ENCODE measurements around the gene ALDH1B1. TPM values are rescaled to one million over a fixed set of nuclear protein-coding genes. Genes with fewer than 3 reads are reported as not detected.
"Not testable (repeated sequence)": the region's sequence is repeated elsewhere in the genome, so short reads cannot be mapped to it uniquely, and the experiment has no call there.

The ALDH1B1 gene
- total RNA-seq, 4 donors from 2014 or later = 24.9 to 77.2 (median 27.3) TPM

DNA sequence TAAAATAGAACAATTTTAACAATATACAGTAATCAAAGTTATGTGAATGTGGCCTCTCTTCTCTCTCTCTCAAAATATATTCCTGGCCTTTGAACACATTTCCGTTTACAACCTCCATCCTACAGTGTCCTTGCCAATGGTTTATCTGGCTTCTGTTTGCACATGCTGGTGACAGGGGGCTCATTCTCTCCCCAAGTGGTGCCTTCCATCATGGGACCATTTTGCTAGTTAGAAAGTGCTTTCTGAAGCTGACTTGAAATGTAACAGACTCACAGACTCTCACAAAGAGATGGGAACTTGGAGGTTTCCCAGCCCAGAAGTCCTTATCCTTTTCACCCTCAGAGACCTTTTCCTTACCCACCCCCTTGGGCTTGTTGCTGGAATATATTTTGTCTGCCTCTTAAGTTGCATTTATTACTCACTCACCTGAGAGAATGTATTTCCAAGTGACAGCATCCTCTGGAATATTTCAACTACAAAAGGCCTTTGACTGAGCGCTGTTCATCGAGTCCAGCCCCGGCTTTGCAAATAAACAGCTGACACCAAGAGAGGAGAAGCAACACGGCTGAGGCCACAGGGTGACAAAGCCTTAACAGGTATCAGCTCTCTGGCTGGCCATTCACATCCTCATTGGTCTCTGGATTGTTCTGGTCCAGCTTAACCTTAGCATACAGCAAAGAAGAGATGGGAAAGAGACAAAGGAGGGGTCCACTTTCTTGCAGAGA lies 17.5 kb upstream of the ALDH1B1 start:
- WGBS, 2 donors (ENCODE audit: low coverage in 1 of 2) = 25 to 44% methylated on average over 5 of the region's 5 CpGs
- Histone ChIP-seq H3K9me3 (no peaks in the 10 kb centered on the region), H3K27ac (peak overlapping the region in 3 of 4 donors; percentile 9 to 59 (median 59)), H3K36me3 (no peaks in the 10 kb centered on the region), H3K4me1 (peaks cover 0 to 7% (median 4%) of the 10 kb centered on the region in 4 donors), H3K27me3 (no peaks in the 10 kb centered on the region), H3K4me3 (no peak overlapping the region)
- in situ Hi-C loops (cut with MboI; ENCODE audit: low pct_ligation_motif_present in 1 of 4, low pct_unique_long_range_greater_than_20kb in 1 of 4, low sequenced_read_pairs in 3 of 4) = loop anchor here (25.0 kb wide), 3 partner anchors 213 to 463 kb away; partner anchors contain the start of gene SLC25A51 (in 3 of the 4)
- DNase-seq = no peak
- TF ChIP-seq POLR2AphosphoS5 (IDR thresholded peaks at IDR 0.05) = peak in 1 of 3 donors; percentile 28
- TF ChIP-seq, protein P1, sequence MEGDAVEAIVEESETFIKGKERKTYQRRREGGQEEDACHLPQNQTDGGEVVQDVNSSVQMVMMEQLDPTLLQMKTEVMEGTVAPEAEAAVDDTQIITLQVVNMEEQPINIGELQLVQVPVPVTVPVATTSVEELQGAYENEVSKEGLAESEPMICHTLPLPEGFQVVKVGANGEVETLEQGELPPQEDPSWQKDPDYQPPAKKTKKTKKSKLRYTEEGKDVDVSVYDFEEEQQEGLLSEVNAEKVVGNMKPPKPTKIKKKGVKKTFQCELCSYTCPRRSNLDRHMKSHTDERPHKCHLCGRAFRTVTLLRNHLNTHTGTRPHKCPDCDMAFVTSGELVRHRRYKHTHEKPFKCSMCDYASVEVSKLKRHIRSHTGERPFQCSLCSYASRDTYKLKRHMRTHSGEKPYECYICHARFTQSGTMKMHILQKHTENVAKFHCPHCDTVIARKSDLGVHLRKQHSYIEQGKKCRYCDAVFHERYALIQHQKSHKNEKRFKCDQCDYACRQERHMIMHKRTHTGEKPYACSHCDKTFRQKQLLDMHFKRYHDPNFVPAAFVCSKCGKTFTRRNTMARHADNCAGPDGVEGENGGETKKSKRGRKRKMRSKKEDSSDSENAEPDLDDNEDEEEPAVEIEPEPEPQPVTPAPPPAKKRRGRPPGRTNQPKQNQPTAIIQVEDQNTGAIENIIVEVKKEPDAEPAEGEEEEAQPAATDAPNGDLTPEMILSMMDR (IDR thresholded peaks at IDR 0.05) = no peak
- intact Hi-C loops (cut with DNase I; ENCODE audit: low total_unique reads) = no loop called here

DNA sequence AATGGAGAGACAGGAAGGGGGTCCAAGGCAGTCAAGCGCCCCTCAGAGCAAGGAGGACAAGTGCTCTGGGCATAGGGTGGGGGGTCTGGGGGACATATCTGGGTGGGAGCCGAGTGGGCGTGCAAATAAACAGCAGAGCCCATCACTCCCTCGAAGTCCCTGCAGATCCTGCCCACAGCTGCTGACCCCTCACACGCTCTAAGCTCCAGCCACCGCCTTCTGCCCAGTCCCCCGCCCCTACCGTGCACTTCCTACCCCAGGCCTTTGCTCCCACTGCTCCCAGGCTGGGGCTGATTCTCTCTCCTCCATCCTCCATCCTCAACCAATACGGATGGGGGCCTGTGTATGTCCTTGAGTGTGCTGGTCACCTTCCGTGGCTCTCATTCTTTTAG lies 16.9 kb upstream of the ALDH1B1 start:
- Histone ChIP-seq H3K4me3 (no peak overlapping the region), H3K27me3 (no peaks in the 10 kb centered on the region), H3K4me1 (peaks cover 0 to 8% (median 4%) of the 10 kb centered on the region in 4 donors), H3K36me3 (no peaks in the 10 kb centered on the region), H3K9me3 (no peaks in the 10 kb centered on the region), H3K27ac (peak overlapping the region in 3 of 4 donors; percentile 9 to 59 (median 59))
- WGBS, 2 donors (ENCODE audit: low coverage in 1 of 2) = 67 to 81% methylated on average over 9 to 10 of the region's 10 CpGs
- in situ Hi-C loops (cut with MboI; ENCODE audit: low pct_ligation_motif_present in 1 of 4, low pct_unique_long_range_greater_than_20kb in 1 of 4, low sequenced_read_pairs in 3 of 4) = no loop called here
- intact Hi-C loops (cut with DNase I; ENCODE audit: low total_unique reads) = no loop called here
- TF ChIP-seq, protein P1 (IDR thresholded peaks at IDR 0.05) = no peak
- no peak for TF ChIP-seq POLR2A (IDR thresholded peaks at IDR 0.05)
- TF ChIP-seq POLR2AphosphoS5 (IDR thresholded peaks at IDR 0.05) = no peak
- TF ChIP-seq EP300 (IDR thresholded peaks at IDR 0.05; ENCODE audit: low read depth) = no peak
- no peak for DNase-seq

DNA sequence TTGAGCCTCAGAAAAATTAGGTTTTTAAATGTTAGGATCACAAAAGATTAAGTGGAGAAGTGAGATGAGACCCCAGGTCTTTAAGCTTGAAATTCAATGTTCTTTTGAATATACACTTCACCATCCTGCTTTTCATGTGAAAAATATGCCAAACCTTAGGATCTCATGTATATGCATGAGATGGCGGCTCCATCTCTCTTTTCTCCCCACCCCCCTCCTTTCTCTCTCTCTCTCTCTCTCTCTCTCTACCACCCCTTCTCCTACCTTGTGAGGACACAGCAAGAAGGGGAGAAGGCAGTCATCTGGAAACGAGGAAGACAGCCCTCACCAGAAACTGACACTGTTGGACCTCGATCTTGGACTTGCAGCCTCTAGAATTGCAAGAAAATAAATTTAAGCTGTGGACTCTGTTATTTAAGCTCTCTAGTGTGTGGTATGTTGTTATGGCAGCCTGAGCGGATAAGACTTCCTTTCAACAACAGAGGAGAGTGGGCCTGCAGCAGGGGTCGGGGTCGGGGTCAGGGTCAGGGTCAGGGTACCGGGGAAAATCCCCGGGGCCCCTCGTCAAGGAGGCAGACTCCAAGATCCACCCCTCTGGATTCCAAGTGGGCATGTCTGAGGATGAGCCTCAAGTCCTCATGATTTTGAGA lies 16.4 kb upstream of the ALDH1B1 start:
- no peaks in the 10 kb centered on the region for H3K36me3 ChIP-seq
- H3K4me1 ChIP-seq = peaks cover 0 to 14% (median 8%) of the 10 kb centered on the region in 4 donors
- peak overlapping the region; percentile 9 to 39 (median 24) for H3K27ac ChIP-seq
- TF ChIP-seq POLR2A (IDR thresholded peaks at IDR 0.05) (no peak), EP300 (IDR thresholded peaks at IDR 0.05; ENCODE audit: low read depth) (no peak), POLR2AphosphoS5 (IDR thresholded peaks at IDR 0.05) (no peak)
- TF ChIP-seq, protein P1 (IDR thresholded peaks at IDR 0.05) = no peak
- no peaks in the 10 kb centered on the region for H3K27me3 ChIP-seq
- intact Hi-C loops (cut with DNase I; ENCODE audit: low total_unique reads) = no loop called here
- no peaks in the 10 kb centered on the region for H3K9me3 ChIP-seq
- in situ Hi-C loops (cut with MboI; ENCODE audit: low pct_ligation_motif_present in 1 of 4, low pct_unique_long_range_greater_than_20kb in 1 of 4, low sequenced_read_pairs in 3 of 4) = no loop called here
- WGBS, 2 donors (ENCODE audit: low coverage in 1 of 2) = 52 to 61% methylated on average over 7 to 9 of the region's 9 CpGs
- no peak overlapping the region for H3K4me3 ChIP-seq
- DNase-seq = no peak

DNA sequence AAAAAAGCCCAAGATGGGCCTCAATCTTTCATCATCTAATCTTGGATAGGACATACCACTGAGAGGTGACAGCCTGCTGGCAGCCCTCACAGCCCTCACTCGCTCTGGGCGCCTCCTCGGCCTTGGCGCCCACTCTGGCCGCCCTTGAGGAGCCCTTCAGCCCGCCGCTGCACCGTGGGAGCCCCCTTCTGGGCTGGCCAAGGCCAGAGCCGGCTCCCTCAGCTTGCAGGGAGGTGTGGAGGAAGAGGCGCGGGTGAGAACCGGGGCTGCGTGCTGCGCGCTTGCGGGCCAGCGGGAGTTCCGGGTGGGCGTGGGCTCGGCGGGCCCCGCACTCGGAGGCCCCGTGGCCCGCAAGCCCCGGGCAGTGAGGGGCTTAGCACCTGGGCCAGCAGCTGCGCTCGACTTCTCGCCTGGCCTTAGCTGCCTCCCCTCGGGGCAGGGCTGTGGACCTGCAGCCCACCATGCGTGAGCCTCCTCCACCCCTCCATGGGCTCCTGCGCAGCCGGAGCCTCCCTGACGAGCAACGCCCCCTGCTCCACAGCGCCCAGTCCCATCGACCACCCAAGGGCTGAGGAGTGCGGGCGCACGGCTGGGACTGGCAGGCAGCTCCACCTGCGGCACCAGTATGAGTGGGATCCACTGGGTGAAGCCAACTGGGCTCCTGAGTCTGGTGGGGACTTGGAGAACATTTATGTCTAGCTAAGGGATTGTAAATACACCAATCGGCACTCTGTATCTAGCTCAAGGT lies 15.0 kb upstream of the ALDH1B1 start:
- in situ Hi-C loops (cut with MboI; ENCODE audit: low pct_ligation_motif_present in 1 of 4, low pct_unique_long_range_greater_than_20kb in 1 of 4, low sequenced_read_pairs in 3 of 4) = not testable (repeated sequence)
- WGBS, 2 donors (ENCODE audit: low coverage in 1 of 2) = 96% methylated on average over 41 of the region's 42 CpGs; no CpG with 5 or more reads in 1 of the 2 donors
- H3K27ac ChIP-seq = peak overlapping the region in 3 of 4 donors; percentile 9 to 39 (median 10)

More for the DNA sequence above, 15.0 kb upstream of the ALDH1B1 start:
- H3K4me3 ChIP-seq; DNase-seq; H3K27me3 ChIP-seq; H3K36me3 ChIP-seq; intact Hi-C loops (cut with DNase I; ENCODE audit: low total_unique reads); H3K9me3 ChIP-seq: not testable (repeated sequence)
- peaks cover 0 to 20% (median 10%) of the 10 kb centered on the region in 4 donors for H3K4me1 ChIP-seq
